NCI-H1105 treated with DMSO at 0.1 percent for 48 hours (cell line): ENCODE results near the gene CELF4.

ENCODE experiments used
- DNase-seq: peaks from one replicate; lab custom pipeline; 2025; lab: John Stamatoyannopoulos, UW

CELF4 gene

DNA sequence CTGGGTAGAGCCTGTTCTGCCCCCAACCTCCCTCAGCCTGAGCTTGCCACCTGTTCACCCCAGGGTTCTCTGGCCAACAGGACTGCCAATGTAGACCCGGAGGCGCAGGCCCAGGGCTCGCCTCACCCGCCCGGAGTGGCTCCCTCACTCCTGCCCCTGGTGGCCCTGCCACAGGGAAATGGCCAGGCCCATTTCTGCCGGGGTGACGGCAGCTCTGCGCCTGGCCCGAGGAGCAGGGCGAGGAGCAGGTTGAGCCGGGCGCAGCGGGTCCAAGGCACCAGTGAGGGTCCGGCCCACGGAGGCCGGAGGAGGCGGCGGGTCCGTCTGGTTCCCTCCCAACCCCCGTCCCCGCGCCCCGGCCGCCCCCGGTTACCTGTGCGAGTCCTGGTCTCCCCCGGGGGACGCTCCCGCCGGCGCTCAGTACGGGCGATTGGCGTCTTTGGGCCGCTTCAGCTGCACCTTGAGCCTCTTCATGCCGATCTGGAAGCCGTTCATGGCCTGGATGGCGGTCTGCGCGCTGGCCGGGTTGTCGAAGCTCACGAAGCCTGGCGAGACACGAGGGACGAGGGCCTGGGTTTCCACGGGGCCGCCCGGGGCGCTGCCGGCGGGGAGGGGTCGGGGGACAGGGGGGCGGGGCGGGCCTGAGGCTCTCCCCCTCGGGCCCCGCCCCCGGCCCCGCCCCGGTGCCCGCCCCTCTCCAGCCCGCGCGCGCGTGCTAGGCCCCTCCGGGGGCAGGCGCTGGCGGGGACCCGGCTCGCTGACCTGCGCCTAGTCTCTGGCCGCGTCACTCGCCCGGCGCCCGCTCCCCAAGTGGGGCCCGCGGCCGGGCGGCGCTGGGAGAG, 312.0 kb downstream of the CELF4 start:
- DNase-seq = peak; percentile 64

DNA sequence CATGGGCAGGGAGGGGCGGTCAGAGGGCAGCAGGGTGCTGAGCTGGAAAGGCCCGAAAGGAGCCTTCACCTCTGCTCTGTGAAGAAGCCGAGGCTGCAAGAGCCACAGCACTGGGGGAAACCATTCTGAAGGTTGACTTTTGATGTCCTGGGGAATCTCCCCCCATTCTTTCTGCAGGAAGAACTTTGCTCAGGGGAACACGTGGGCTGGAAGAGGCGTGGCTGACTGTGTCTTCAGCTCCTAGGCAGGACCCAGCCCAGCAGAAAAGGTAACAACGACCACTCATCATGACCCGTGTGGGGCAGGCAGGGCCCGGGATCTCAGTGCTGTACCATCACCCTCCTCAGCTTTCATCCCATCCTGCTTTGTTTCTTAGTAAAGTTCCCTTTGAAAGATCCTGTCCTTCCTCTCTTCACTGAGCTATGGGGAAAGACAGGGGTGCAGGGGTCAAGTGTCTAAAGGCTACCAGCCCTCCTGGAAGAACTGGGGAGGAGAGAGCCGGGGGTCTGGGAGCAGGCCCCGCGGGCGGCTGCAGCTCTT, 312.7 kb downstream of the CELF4 start:
- DNase-seq = no peak

DNA sequence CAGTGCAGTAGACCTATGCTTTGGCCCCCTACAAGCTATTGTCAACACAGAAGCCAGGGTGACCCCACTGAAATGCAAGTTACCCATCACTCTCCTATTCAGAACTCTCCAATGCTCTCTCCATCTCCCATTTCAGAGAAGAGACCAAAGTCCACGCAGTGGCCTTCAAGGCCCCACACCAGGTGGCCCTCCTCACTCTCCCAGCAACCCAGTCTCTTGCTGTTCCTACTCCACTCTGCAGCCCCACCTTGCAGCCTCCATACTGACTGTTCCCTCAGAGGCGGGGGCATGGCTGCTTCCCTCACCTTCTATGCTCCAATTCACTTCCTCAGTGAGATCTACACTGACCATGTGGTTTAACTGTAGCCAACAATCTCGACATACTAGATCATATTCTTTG, 313.3 kb downstream of the CELF4 start:
- DNase-seq = no peak

DNA sequence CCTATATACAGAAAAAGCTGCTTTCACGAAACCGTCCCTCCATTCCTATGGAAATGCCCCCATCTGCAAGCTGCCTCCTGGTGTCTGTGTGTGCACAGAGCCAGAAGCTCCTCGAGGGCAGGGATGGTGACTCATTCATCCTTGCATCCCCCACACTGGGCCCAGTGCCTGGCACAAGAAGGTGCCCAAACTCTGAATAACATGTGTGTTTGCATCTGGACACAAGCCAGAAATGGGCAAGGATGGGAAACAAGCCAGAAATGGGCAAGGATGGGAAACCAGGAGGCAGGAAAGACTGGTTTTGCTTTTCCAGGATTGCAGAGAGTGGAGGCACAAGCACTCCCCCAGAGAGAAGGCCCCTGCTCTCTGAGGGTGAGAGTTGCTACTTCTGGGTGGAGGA, 313.9 kb downstream of the CELF4 start:
- no peak for DNase-seq

DNA sequence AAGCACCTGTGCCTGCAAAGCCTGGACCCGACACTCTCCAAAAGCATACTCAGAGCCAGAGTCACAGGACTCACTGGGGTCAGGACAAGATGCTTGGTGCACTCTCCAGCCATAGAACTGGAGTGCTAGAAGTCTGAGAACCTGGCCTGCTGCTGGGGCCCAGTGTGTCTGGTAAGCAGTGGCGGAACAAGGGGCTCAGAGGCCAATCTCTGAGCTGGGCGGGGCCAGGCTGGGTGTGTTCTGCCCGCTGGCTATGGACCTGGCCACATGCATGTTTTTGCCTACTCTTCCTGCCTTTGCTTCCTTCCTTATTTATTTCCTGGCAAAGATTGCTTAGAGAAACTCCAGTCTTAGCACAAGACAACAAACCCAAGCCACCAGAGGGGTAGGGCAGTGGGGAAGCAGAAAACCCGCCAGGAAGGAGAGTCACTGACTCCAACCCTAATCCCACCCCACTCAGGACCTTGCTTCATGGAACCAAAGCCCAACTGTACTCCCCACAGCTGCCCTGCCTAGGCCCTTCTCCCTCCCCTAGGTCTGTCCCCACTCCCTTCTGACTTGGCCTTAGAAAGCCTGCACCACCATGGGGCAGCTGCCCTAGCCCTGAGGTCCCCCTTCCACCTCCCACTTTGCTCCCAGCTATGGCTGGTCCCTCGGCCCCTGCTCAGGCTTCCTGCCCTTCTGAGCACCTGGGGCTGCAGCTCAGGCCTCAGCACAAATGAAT, 315.5 kb downstream of the CELF4 start:
- DNase-seq = no peak

DNA sequence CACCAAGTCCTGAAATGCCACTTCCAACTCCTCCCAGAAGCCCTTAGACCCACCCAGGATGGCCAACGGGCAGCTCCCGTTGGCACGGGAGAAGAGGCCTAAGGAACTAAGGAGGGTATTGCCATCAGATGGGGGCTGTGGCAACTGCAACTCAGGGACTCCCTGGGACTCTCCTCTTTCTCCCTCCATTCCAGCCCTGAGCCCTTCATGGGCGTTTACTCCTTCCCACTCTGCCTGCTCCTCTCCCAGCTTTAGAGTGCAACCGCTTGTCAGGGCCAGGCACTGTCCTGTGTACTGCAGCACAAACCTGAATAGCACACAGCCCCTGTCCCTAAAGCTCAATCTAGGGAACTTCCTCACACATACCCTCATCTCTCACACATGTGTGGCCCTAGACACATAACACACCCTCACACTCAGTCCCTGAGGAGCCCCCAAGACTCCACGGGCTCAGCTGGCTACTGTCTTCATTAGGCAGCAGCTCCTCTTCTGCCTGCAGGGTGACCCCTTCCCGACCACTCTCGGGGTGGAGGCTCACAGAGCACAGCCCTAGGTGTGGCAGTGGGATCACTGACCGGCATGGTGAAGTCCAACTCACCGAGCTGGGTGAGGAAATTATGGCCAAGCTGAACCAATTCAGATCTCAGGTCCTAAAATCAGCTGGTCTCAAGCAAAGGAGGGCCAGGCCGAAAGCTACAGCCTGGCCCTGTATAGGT, 316.3 kb downstream of the CELF4 start:
- DNase-seq = no peak

DNA sequence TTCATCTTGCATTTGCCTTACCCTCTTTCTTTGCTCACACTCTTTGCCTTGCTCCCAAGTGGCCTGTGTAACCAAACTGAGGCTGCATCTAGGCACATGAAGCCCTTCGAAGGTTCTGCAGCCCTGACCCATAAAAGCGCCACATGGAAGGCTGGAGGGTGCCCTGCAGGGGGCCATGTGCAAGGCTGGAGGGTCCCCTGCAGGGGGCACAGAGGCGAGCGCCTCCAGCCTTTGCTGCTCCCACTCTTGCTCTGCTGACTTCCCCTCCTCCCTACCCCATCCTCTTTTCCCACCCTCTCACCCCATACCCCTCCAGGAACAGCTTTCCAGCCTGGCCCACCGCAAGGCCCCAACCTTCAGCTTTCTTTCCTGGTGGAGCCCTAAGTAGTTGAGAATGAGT, 317.3 kb downstream of the CELF4 start:
- no peak for DNase-seq

DNA sequence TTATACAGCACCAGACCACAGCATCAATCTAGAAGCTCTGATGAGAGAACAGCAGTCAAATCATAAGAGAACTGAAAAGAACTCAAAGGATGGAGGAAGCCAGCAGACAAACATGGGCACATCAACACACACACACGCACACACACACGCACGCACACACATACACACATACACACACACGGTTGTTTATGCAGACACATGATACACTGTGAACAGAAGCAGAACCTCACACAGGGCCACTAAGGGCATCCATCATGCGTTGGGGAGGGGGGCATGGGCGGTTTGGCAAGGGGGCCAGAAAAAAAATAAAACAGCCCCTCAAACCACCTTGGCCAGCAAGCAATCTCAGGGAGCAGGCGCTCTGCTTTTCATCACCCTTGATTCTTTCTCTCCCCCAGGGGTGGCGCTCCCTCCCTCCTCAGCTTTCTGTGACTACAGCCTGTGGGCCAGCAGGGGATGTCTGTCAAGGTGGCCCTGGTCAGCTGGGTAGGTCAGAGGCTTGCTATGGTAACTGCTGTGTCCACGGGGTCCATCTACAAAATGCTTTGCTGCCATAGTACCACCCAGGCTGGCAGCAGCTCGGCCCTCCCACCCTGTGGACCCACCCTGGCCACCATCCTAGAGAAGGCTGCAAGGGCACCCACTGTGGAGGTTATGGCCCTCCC, 318.0 kb downstream of the CELF4 start:
- no peak for DNase-seq

DNA sequence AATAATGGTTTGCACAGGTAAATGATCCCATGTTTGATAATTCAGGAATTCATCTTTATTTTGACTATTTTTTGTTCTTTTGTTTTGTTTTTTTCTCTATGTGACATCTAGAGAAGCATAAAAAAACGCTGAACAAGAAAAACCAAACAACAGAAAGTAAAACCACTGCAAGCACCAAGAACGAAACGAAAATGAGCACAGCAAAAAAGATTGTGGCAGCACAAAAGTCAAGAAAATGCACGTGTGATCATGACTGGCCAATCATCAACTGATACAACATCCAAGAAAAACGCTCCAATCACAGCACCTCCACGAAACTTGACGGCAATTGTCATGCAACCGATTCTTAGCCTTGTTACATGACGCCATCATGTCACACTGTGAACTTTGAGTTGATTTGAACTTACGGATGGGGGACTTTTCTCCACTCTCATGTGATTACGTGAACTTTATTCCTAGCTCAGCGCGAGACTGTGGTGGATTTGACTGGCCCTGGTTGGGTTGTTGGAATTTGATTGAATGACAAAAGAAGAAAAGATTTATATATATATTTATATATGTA, 318.7 kb downstream of the CELF4 start:
- no peak for DNase-seq

DNA sequence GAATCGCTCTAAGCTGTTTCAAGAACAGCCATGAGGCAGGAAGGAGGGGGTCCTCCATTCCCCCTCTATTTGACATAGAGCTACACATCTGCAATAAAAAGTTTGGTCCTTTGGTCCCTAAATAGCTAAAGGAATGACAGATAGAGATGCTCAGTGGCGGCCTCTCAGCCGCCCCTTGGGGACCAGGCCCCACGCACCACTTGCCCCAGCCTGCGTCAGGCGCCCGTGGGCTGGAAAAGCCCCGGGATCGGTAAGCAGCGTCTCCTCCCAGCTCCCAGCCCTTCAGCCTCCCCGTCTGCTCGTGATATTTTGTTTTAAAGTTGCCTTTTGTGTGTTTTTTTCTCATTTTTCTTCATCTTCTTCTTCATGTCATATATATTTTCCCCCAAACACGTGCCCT, 321.0 kb downstream of the CELF4 start:
- DNase-seq = no peak

DNA sequence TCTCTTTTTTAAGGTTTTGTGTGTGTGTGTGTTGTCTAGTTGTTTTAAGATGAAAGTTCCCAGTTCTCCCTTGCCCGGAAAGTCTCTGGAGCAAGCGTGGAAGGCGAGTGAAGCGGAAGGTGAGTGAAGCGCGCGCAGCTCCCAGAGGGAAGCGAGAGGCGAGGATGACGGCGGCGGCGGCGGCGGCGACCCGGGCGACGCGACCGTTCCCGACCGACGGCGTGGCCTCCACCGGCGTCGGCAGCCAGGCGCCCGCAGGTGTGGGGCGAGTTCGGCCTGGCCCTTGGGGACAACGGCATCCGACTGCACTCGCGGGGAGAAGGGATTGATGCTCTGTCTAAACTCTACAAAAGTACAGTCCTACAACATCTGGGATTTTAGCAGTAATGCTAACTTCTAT, 321.9 kb downstream of the CELF4 start:
- no peak for DNase-seq

DNA sequence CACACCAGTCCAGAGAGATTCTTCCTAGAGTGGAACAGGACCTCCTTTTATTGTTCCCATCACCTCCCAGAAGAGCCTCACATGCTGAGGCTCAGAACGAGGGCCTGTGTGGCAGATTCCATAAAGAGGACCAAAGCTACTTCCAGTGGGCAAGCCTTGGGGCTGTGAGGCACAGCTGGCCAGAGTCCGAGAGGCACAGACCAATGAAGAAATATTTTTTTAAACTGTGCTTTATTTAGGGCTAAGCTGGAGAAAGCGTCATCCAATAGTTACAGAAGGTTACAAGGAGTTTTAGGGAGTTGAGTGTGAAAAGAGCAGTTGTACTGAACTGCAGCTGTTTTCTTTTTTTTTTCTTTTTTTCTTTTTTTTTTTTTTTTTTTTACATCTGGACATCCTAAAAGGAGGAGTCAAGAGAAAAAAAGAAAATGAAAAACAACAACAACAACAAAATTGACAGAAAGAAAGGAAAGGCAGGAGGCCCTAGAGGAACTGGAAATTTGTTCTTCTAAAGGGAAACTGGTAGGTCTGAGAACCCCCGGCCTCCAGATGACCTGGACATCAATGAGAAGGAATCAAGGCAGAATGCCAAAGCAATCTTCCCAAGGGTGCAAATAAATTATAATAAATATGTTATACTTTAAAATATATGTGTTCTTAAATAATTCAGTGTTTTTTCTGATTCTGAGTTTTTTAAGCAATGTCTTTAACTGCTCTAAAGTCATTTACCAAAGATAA, 322.6 kb downstream of the CELF4 start:
- DNase-seq = no peak

DNA sequence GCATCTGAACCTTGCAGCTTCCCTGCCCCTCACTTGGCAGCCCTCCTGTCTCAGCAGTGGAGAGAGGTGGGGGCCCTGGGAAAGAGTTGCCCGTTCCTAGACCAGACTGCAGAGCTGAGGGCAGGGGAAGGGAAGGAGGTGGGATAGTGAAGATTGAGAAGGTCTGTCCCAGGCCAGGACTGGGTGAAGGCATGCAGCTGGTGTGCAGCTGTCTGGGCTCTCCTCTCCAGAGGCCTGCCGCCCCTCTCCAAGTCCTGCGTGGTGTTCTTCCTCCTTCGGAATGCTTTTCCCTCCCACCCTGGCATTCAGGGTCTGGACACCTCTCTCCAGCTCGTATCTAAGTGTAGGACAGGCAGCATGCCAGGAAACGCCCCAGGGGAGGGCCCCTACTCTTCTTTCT, 323.5 kb downstream of the CELF4 start:
- DNase-seq = no peak

DNA sequence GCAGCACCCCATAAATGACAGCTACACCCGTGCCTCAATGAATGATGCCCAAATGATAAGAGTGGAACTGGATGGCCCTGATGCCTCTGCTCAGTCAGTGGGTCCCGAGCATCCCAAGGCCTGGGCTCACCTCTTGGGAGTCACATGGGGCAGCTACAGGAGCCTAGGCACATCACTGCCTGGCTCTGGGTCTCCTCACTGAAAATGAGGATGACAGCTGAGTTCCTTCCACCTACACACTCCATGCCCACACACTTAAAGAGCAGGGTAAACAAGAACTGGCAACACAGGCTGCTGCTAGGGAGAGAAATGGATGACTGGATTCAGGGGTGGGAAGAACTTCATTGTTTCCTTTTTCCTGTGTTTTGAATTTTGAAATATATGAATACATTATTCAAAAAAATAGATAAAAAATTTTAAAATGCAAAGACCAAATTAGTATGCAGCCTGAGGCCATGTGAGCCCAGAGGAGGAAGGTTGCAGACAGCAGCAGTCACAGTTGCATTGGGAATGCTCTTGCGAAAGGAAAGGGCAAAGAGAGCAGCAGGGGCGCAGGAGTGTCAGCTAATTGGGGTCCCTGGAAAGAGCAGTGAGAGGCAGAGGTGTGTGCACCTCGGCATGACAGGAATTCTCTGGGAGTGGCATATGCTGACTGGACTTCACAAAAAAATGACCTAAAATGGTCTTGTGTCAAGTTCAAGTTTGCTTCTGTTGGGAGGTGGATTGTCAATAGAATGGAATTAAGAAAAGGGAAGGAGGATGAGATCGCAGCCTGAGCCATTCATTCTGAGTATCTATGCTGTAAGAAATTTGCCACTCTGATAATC, 327.1 kb downstream of the CELF4 start:
- DNase-seq = no peak

DNA sequence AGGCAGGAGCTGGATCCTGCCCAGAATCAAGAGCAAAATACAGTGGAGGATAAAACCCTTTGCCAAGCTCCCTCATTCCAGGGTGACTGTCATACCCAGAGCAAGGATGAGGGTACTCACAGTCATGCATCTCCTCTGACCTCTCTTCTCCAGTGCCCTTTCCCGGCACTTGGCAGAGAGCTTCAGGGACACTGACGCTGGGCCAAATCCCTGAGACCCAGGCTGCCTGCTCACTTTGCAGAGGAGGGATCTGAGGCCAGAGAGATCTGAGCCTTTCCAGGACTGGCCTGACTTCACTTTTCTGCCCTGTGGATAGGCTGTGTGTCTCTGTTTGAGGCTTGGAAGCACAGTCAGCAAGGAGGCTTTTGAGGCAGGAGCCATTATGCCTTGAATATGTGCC, 330.0 kb downstream of the CELF4 start:
- DNase-seq = no peak

DNA sequence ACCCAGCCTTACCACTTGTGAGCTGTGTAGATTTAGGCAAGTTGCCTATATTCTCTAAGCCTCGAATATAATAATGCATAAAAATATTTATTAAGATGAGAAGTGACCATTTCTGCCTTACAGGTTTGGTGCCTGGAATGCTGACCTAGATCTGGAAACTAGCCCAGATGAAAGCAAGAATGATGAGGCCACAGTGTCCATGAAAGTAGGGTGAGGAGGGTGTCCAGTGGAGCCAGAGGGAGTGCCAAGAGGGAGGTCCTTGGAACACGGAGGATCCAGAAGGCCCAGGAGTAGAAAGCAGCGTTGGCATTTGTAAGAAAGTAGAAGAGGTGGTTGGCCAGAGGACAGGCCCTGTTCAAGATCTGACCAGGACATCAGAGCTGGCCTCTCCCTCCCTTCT, 334.3 kb downstream of the CELF4 start:
- no peak for DNase-seq

DNA sequence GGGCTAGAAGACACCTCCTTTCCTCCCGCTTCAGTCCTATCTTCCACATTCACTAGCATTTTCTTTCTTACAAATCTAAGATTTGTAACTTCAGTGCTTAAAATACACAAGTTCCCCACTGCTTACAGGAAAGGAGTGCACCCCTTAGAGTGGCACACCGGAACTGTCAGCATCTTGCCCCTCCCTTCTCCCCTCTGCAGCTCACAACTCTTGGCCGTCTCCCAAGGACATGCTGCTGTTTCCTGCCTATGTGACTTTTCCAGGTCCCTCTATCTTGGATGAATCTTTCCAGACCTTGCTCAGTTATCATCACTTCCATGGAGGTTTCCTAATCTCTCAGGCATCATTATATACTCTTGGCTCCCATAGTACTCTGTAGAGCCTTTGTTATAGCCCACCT, 334.8 kb downstream of the CELF4 start:
- DNase-seq = no peak

DNA sequence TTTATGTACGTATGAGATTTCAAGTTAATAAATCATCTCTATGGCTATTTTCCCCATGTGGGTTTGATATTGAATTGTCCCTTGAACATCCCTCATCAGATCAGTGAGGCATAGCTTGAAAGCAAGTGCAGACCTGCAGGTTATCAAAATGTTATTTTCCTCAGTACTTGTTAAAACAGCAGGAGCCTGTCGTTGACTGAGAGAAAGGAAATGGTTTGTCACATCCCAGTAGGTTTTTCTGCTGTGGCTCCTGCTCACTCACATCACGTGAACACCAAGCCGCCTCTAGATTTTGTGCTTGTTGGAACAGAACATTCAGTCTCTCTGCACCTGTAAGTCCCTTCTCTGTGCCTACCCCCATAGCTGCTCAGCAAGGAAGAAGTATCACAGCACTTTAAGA, 340.3 kb downstream of the CELF4 start:
- DNase-seq = no peak

DNA sequence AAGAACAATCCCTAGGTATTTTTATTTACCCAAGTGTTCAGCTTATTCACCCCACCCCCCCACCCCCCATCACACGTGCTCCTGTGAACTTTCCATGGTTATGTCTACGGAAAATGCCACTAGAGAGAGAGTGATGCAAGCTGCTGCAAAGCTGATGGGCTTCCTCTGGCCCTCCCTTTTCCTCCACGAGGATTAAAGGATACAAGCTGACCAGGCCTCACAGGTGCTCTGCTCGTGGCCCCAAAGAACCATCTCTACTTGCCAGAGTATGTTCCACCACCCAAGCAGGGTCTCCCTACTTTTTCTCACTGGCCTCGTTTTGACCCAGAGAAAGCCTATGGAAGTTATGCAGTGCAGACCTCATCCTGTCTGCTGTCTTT, 342.6 kb downstream of the CELF4 start:
- no peak for DNase-seq

DNA sequence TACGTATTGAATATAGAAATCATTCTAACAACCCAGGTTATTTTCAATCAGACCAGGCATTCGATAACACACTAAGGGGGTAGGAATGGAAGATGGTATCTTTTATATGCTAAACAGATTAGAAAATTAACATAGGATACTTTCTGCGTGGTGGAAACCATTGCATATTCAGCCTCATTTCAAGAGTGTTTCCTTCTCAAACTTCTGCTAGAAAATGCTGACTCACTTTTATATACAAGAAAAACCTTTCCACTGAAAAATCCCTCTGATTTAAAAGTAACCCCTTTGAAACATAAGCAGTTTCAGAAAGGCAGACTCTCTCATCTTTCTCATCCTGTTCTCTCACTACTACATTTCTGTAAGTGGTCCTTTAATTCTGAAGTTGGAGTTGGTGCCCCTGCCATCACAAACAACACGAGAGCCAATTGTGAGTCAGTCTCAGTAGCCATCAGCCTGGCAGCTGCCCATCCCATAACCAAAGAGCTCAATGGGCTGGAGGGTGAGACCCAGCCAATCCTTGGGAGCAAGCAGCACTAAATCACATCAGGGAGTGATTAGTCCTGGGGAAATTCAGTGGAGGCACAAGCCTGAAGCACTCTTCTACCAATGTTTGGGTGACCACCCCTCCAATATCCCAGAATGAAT, 343.1 kb downstream of the CELF4 start:
- DNase-seq = no peak
